Right lobe of liver (tissue), 4 donors: ENCODE data around the gene RGS1.

Experiments
- CTCF ChIP-seq, 4 donors: fragments of 200-600 bp in 3 of 4; fragments of 450-650 bp in 1 of 4; IDR thresholded peaks; one replicate each; pipeline versions ENCODE4 v1.5.1 to v1.8.0; 2016 to 2022; ENCODE audit warnings: antibody characterized with exemption in 4 of 4, mild to moderate bottlenecking in 2 of 4
- POLR2A ChIP-seq: fragments of 450-650 bp; IDR thresholded peaks from one replicate; pipeline ENCODE4 v1.6.1; 2017; ENCODE audit warnings: antibody characterized with exemption, mild to moderate bottlenecking
- donor health status: DM: no; HTN: no; CAD: no.
- donor health status: DM: no; HTN: no; CAD: no.
- donor health status: DM: no; HTN: yes; CAD: no.

- TF ChIP-seq CTCF (IDR thresholded peaks at IDR 0.05) (no peak), POLR2A (no peak)
Measured at GRCh38 chr1:192576190-192577144, 894 bp downstream of the RGS1 start.
